ENCODE measurements around the gene ITPKA.

The ITPKA gene

DNA sequence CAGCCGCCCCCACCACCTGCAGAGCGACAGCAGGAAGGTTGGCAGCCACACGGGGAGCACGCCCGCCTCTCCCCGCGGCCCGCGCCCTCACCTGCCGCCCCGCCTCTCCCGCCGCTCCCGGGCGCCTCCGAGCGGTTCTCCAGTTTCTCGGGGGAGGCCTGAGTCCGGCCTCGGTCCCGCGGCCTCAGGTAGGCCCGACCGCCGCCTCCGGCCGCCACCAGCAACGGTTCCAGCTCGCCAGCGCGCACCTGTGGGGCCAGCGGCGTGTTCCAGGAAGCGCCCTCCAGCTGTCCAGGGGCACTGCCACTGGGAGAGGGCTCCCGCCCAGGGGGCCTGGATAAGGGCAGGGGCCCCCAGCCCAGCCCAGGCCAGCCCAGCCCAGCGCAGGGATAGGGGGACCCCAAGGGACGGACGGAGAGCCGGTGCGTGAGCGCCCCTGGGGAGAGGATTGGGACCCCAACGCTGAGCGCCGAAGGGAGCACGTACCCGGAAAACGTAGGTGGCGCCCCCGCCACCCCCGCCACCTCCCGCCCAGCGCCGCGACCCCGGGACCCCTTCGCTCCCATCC, 17.7 kb downstream of the ITPKA start:
- no peak for DNase-seq (ENCODE audit: low read depth)

- DNase-seq (ENCODE audit: low read depth): no peak
These were observed 18.3 kb downstream of the ITPKA start for GRCh38 chr15:41511899-41512369.

DNA sequence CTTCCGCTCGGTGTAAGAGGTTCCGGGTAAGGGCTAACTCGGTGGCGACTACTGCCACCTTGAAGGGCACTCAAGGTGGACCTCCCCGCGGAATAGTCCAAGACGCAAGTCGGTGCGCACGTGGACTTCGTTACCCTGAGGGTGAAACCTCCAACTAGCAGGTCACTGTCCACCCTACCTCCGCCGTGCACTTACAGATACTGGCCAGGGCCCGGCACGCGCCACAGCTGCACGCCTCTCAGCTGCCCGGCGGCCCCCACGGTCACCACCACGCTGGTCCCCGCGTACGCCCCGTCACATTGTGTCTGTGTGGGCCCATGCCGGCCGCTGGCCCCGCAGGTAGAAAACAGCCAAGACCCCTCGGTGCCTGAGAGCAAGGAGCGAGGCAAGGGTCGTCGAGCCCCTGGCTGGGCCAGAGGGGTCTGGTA, 18.9 kb downstream of the ITPKA start:
- no peak for DNase-seq (ENCODE audit: low read depth)

- no peak for DNase-seq (ENCODE audit: low read depth)
These were observed 19.3 kb downstream of the ITPKA start for GRCh38 chr15:41512940-41513505.

GRCh38 chr15:41513506-41514227, 20.0 kb downstream of the ITPKA start, which contains the start of gene LTK:
TSS of gene LTK (minus strand) at chr15:41513827. CDS start at chr15:41513709, 118 bp downstream.
- no peak for DNase-seq (ENCODE audit: low read depth)

DNA sequence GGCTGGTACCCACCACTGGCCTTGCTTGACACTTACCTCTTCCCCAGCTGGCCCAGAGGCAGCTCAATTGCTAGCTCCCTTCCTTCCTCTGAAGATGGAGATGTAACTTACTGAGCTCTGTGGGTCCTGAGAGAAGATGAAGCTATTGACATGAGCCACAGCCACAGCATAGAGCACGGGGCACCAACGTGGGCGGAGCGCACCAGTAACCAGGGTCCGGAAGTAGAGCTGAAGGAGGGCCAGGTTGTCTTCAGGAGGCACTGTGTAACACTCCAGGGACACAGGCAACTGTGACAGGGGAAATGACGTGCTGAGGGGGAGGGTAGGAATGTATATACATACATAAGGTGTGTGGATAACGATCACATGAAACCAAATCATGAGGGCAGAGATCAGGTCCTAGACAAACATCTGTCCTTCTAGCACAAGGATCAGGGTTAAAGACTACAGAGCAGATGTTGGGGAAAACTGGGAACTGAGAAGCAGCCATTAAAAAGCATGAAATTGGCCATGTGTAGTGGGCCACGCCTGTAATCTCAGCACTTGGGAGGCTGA, 24.3 kb downstream of the ITPKA start:
- DNase-seq (ENCODE audit: low read depth): no peak

DNA sequence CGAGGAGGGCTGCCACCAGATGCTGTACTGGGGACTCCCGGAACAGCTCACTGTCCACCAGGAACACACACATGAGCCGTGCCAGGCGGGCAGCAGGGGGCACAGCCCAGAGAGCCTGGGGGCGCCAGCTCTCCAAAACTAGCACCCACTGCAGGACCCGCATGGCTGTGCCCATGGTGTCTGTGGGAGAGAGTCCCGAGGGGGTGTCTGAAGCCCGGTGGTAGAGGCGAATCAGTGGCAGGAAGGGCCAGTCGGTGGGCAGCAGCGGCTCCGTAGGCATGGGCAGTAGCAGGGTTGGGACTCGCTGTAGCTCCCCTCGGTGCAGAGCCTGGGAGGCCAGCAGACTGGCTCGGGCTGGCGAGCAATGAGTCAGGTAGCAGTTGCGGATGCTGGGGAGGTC, 27.0 kb downstream of the ITPKA start:
- DNase-seq (ENCODE audit: low read depth): no peak

GRCh38 chr15:41521614-41522013, 27.9 kb downstream of the ITPKA start:
- no peak for DNase-seq (ENCODE audit: low read depth)

GRCh38 chr15:41523097-41523496, 29.4 kb downstream of the ITPKA start:
- no peak for DNase-seq (ENCODE audit: low read depth)

GRCh38 chr15:41530363-41530956, 36.8 kb downstream of the ITPKA start:
- DNase-seq (ENCODE audit: low read depth): no peak

GRCh38 chr15:41535544-41535943, 41.9 kb downstream of the ITPKA start:
- DNase-seq (ENCODE audit: low read depth): no peak

GRCh38 chr15:41536866-41537265, 43.2 kb downstream of the ITPKA start:
- no peak for DNase-seq (ENCODE audit: low read depth)

GRCh38 chr15:41543521-41543870, 49.8 kb downstream of the ITPKA start:
- DNase-seq (ENCODE audit: low read depth): no peak

- DNase-seq (ENCODE audit: low read depth): no peak
These were observed 51.0 kb downstream of the ITPKA start for GRCh38 chr15:41544650-41545015.

GRCh38 chr15:41545218-41545617, 51.5 kb downstream of the ITPKA start:
- DNase-seq (ENCODE audit: low read depth): no peak

DNA sequence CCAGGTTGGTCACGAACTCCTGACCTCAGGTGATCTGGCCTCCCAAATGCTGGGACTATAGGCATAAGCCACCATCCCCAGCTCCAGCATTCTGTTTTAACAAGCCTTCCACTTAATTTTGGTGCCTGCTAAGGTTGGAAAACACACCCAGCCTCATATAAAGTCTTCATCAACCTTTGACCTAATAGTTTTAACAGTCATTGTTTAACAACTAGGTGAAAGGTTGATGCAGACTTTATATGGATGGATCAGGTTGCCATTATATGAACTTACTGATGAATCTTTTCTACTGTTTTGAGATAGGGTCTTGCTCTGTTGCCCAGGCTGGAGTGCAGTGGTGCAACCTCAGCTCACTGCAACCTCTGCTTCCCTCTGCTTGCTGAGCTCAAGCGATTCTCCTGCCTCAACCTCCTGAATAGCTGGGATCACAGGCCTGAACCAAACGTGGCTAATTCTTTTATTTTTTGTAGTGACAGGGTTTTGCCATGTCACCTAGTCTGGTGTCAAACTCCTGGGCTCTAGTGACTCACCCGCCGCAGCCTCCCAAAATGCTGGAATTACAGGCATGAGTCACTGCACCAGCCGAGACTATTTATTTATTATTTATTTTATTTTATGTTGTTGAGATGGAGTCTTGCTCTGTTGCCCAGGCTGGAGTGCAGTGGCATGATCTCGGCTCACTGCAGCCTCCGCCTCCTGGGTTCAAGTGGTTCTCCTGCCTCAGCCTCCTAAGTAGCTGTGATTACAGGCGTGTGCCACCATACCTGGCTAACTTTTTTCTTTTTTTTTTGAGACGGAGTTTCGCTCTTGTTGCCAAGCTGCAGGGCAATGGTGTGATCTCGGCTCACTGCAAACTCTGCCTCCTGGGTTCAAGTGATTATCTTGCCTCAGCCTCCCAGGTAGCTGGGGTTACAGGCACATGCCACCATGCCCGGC, 53.4 kb downstream of the ITPKA start:
- DNase-seq (ENCODE audit: low read depth): no peak

- DNase-seq (ENCODE audit: low read depth): no peak
These were observed 56.5 kb downstream of the ITPKA start for GRCh38 chr15:41550066-41550775.
